ENCODE results near the gene ACVRL1. TPM values are rescaled to one million over a fixed set of nuclear protein-coding genes. Genes with fewer than 3 reads are reported as not detected.

Gene ACVRL1
- total and polyA plus RNA-seq, 9 of the 15 experiments (the other 6 are each of a cell fraction or from before 2014, with no cell fraction given): 0.07 to 1.4 (median 0.30) TPM

- TF ChIP-seq, protein P1, sequence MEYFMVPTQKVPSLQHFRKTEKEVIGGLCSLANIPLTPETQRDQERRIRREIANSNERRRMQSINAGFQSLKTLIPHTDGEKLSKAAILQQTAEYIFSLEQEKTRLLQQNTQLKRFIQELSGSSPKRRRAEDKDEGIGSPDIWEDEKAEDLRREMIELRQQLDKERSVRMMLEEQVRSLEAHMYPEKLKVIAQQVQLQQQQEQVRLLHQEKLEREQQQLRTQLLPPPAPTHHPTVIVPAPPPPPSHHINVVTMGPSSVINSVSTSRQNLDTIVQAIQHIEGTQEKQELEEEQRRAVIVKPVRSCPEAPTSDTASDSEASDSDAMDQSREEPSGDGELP (CRISPR knock-in tag; IDR thresholded peaks at IDR 0.05; ENCODE audit: borderline replicate concordance): no peak
- TF ChIP-seq ARID3A (IDR thresholded peaks at IDR 0.05; ENCODE audit: borderline replicate concordance, low read depth, low read length) (no peak), ZFX (CRISPR knock-in tag; IDR thresholded peaks at IDR 0.05) (no peak), FOXK2 (conservative IDR thresholded peaks at IDR 0.05 in 1 of 2, IDR thresholded peaks at IDR 0.05 in 1 of 2; ENCODE audit: low read depth in 2 of 2) (peak; percentile 53 to 68; a peak in 3 of 4 replicates), BCOR (IDR thresholded peaks at IDR 0.05) (no peak), PHF21A (IDR thresholded peaks at IDR 0.05; ENCODE audit: borderline replicate concordance, low read depth) (no peak), E2F6 (IDR thresholded peaks at IDR 0.05; ENCODE audit: borderline replicate concordance in 1 of 2, extremely low read depth in 1 of 2, insufficient read depth in 1 of 2, insufficient read length in 1 of 2, low read depth in 1 of 2, low read length in 1 of 2, poor library complexity in 1 of 2, severe bottlenecking in 1 of 2) (no peak), CBX2 (IDR thresholded peaks at IDR 0.05; ENCODE audit: insufficient read depth, low read length, poor library complexity, severe bottlenecking) (no peak), HSF4 (CRISPR knock-in tag; IDR thresholded peaks at IDR 0.05; ENCODE audit: borderline replicate concordance) (no peak; the same call in 1 of the 2 replicates), SPI1 (IDR thresholded peaks at IDR 0.05; ENCODE audit: borderline replicate concordance, low read depth, low read length) (no peak), RERE (CRISPR knock-in tag; IDR thresholded peaks at IDR 0.05; ENCODE audit: borderline replicate concordance) (no peak), NR2F6 (CRISPR knock-in tag; IDR thresholded peaks at IDR 0.05) (no peak)
These were observed 21.1 kb upstream of the ACVRL1 start (continued) for GRCh38 chr12:51886021-51886710.
